ENCODE results near the gene POU3F3. TPM values are rescaled to one million over a fixed set of nuclear protein-coding genes. Genes with fewer than 3 reads are reported as not detected.

The POU3F3 gene
- polyA plus RNA-seq, 6 donors from 2014 or later: not detected

- Mint-ChIP-seq H3K4me3 (peak overlapping the region in 2 of 8 donors; percentile 26 to 31), H3K4me1 (peaks cover 11 to 18% (median 12%) of the 10 kb centered on the region in 3 donors), H3K36me3 (no peaks in the 10 kb centered on the region), H3K9me3 (peaks cover 0 to 1% (median 0%) of the 10 kb centered on the region in 7 donors), H3K27me3 (peaks cover 30 to 45% (median 44%) of the 10 kb centered on the region in 3 donors), H3K27ac (no peak overlapping the region)
- DNase-seq (no peak), ATAC-seq (ENCODE audit: low read depth in 2 of 2) (no peak)
These were observed 23.0 kb downstream of the POU3F3 start for GRCh38 chr2:104876606-104877570.

GRCh38 chr2:104878863-104879512, 25.1 kb downstream of the POU3F3 start:
- Mint-ChIP-seq H3K27me3 (peaks cover 35 to 41% (median 39%) of the 10 kb centered on the region in 3 donors), H3K36me3 (peaks cover 0 to 5% of the 10 kb centered on the region in 2 donors), H3K27ac (no peak overlapping the region), H3K4me3 (no peak overlapping the region), H3K9me3 (peaks cover 0 to 3% (median 0%) of the 10 kb centered on the region in 7 donors), H3K4me1 (no peaks in the 10 kb centered on the region)
- ATAC-seq (ENCODE audit: low read depth in 2 of 2) (no peak), DNase-seq (no peak)

GRCh38 chr2:104880076-104880475, 26.2 kb downstream of the POU3F3 start:
- H3K36me3 Mint-ChIP-seq: peaks cover 0 to 5% of the 10 kb centered on the region in 2 donors
- peaks cover 0 to 3% (median 0%) of the 10 kb centered on the region in 7 donors for H3K9me3 Mint-ChIP-seq
- H3K4me3 Mint-ChIP-seq: peak overlapping the region in 1 of 8 donors; percentile 30
- H3K27me3 Mint-ChIP-seq: peaks cover 39 to 46% (median 44%) of the 10 kb centered on the region in 3 donors
- DNase-seq (no peak), ATAC-seq (ENCODE audit: low read depth in 2 of 2) (no peak)
- H3K27ac Mint-ChIP-seq: peak overlapping the region in 1 of 6 donors; percentile 44
- no peaks in the 10 kb centered on the region for H3K4me1 Mint-ChIP-seq

GRCh38 chr2:104883357-104883756, 29.4 kb downstream of the POU3F3 start:
- peaks cover 38 to 46% (median 44%) of the 10 kb centered on the region in 3 donors for H3K27me3 Mint-ChIP-seq

GRCh38 chr2:104885119-104885782, 31.3 kb downstream of the POU3F3 start:
- peak overlapping the region in 1 of 6 donors; percentile 44 for H3K27ac Mint-ChIP-seq

More at GRCh38 chr2:104883357-104883756, 29.4 kb downstream of the POU3F3 start:
- DNase-seq (no peak), ATAC-seq (ENCODE audit: low read depth in 2 of 2) (no peak)
- H3K27ac Mint-ChIP-seq: no peak overlapping the region
- H3K4me3 Mint-ChIP-seq: no peak overlapping the region
- H3K36me3 Mint-ChIP-seq: peaks cover 0 to 5% of the 10 kb centered on the region in 2 donors
- peaks cover 0 to 3% (median 0%) of the 10 kb centered on the region in 7 donors for H3K9me3 Mint-ChIP-seq
- H3K4me1 Mint-ChIP-seq: peaks cover 6 to 13% (median 10%) of the 10 kb centered on the region in 3 donors

GRCh38 chr2:104887676-104888075, 33.8 kb downstream of the POU3F3 start:
- H3K4me3 Mint-ChIP-seq: peak overlapping the region in 2 of 8 donors; percentile 40 to 49
- peak overlapping the region in 1 of 6 donors; percentile 49 for H3K27ac Mint-ChIP-seq

More at GRCh38 chr2:104885119-104885782, 31.3 kb downstream of the POU3F3 start:
- Mint-ChIP-seq H3K4me3 (no peak overlapping the region), H3K9me3 (peaks cover 0 to 4% (median 0%) of the 10 kb centered on the region in 7 donors), H3K27me3 (peaks cover 25 to 35% (median 34%) of the 10 kb centered on the region in 3 donors), H3K36me3 (peaks cover 0 to 5% of the 10 kb centered on the region in 2 donors), H3K4me1 (peaks cover 15 to 32% (median 23%) of the 10 kb centered on the region in 3 donors)
- no peak for DNase-seq
- no peak for ATAC-seq (ENCODE audit: low read depth in 2 of 2)

GRCh38 chr2:104888489-104889258, 34.8 kb downstream of the POU3F3 start:
- no peak for DNase-seq
- H3K4me3 Mint-ChIP-seq: peak overlapping the region in 7 of 8 donors; percentile 48 to 82 (median 72)
- peaks cover 8 to 17% (median 12%) of the 10 kb centered on the region in 3 donors for H3K27me3 Mint-ChIP-seq
- peak overlapping the region in 2 of 6 donors; percentile 68 to 73 for H3K27ac Mint-ChIP-seq
- peak; percentile 39 to 40 for ATAC-seq (ENCODE audit: low read depth in 2 of 2)
- H3K4me1 Mint-ChIP-seq: peaks cover 15 to 37% (median 28%) of the 10 kb centered on the region in 3 donors
- H3K9me3 Mint-ChIP-seq: peaks cover 0 to 3% (median 0%) of the 10 kb centered on the region in 7 donors
- H3K36me3 Mint-ChIP-seq: peaks cover 0 to 4% of the 10 kb centered on the region in 2 donors

More at GRCh38 chr2:104887676-104888075, 33.8 kb downstream of the POU3F3 start:
- DNase-seq: no peak
- peaks cover 0 to 5% of the 10 kb centered on the region in 2 donors for H3K36me3 Mint-ChIP-seq
- H3K27me3 Mint-ChIP-seq: peaks cover 12 to 20% (median 18%) of the 10 kb centered on the region in 3 donors
- H3K4me1 Mint-ChIP-seq: peaks cover 15 to 37% (median 28%) of the 10 kb centered on the region in 3 donors
- ATAC-seq (ENCODE audit: low read depth in 2 of 2): no peak
- peaks cover 0 to 3% (median 0%) of the 10 kb centered on the region in 7 donors for H3K9me3 Mint-ChIP-seq

GRCh38 chr2:104889291-104889959, 35.5 kb downstream of the POU3F3 start:
- H3K4me1 Mint-ChIP-seq: peaks cover 15 to 37% (median 28%) of the 10 kb centered on the region in 3 donors
- H3K9me3 Mint-ChIP-seq: peaks cover 0 to 3% (median 0%) of the 10 kb centered on the region in 7 donors
- ATAC-seq (ENCODE audit: low read depth in 2 of 2) (peak; percentile 89 to 90), DNase-seq (no peak)
- H3K4me3 Mint-ChIP-seq: peak overlapping the region in 6 of 8 donors; percentile 49 to 82 (median 69)
- peak overlapping the region in 2 of 6 donors; percentile 15 to 33 for H3K27ac Mint-ChIP-seq
- no peaks in the 10 kb centered on the region for H3K36me3 Mint-ChIP-seq
- H3K27me3 Mint-ChIP-seq: peaks cover 4 to 12% (median 6%) of the 10 kb centered on the region in 3 donors

GRCh38 chr2:104889960-104890684, 36.2 kb downstream of the POU3F3 start:
- H3K27ac Mint-ChIP-seq: peak overlapping the region in 1 of 6 donors; percentile 56
- H3K4me1 Mint-ChIP-seq: peaks cover 15 to 37% (median 28%) of the 10 kb centered on the region in 3 donors
- peak overlapping the region in 4 of 8 donors; percentile 4 to 61 (median 32) for H3K4me3 Mint-ChIP-seq
- no peaks in the 10 kb centered on the region for H3K36me3 Mint-ChIP-seq
- no peak for ATAC-seq (ENCODE audit: low read depth in 2 of 2)
- peaks cover 0 to 3% (median 0%) of the 10 kb centered on the region in 7 donors for H3K9me3 Mint-ChIP-seq
- no peak for DNase-seq
- peaks cover 0 to 15% (median 4%) of the 10 kb centered on the region in 3 donors for H3K27me3 Mint-ChIP-seq

- Mint-ChIP-seq H3K36me3 (no peaks in the 10 kb centered on the region), H3K4me3 (peak overlapping the region in 1 of 8 donors; percentile 45), H3K27me3 (peaks cover 0 to 20% (median 4%) of the 10 kb centered on the region in 3 donors), H3K4me1 (peaks cover 15 to 37% (median 28%) of the 10 kb centered on the region in 3 donors), H3K27ac (no peak overlapping the region), H3K9me3 (peaks cover 0 to 3% (median 0%) of the 10 kb centered on the region in 7 donors)
- DNase-seq (no peak), ATAC-seq (ENCODE audit: low read depth in 2 of 2) (no peak)
These were observed 36.8 kb downstream of the POU3F3 start for GRCh38 chr2:104890685-104891069.

GRCh38 chr2:104891145-104891544, 37.2 kb downstream of the POU3F3 start:
- no peak for ATAC-seq (ENCODE audit: low read depth in 2 of 2)

More at GRCh38 chr2:104891145-104891544, 37.2 kb downstream of the POU3F3 start:
- H3K27ac Mint-ChIP-seq: peak overlapping the region in 1 of 6 donors; percentile 8
- DNase-seq: no peak
- H3K36me3 Mint-ChIP-seq: no peaks in the 10 kb centered on the region
- H3K9me3 Mint-ChIP-seq: peaks cover 0 to 3% (median 0%) of the 10 kb centered on the region in 7 donors
- peaks cover 0 to 23% (median 4%) of the 10 kb centered on the region in 3 donors for H3K27me3 Mint-ChIP-seq
- H3K4me1 Mint-ChIP-seq: peaks cover 15 to 37% (median 28%) of the 10 kb centered on the region in 3 donors
- H3K4me3 Mint-ChIP-seq: no peak overlapping the region
